Measurements from ENCODE around the gene CDAN1.
A peak's percentile ranks its signal among the peaks of the same experiment; 100 is the strongest.
"Not testable (repeated sequence)": the region's sequence is repeated elsewhere in the genome, so short reads cannot be mapped to it uniquely, and the experiment has no call there.

CDAN1 gene

GRCh38 chr15:42736793-42737528 is at the start of gene CDAN1:
TSS of gene CDAN1 (minus strand) at chr15:42737128. CDS start at chr15:42737102, 26 bp downstream.
- peak; percentile 82 for DNase-seq

- no peak for DNase-seq
These were observed 48.6 kb upstream of the CDAN1 start for GRCh38 chr15:42785569-42785968.

- no peak for DNase-seq
These were observed 47.8 kb upstream of the CDAN1 start for GRCh38 chr15:42784705-42785104.

GRCh38 chr15:42782716-42783115 is 45.8 kb upstream of the CDAN1 start:
- DNase-seq: no peak

- no peak for DNase-seq
These were observed 38.5 kb upstream of the CDAN1 start for GRCh38 chr15:42775416-42775815.

- no peak for DNase-seq
These were observed 36.0 kb upstream of the CDAN1 start for GRCh38 chr15:42772901-42773300.

- no peak for DNase-seq
These were observed 35.2 kb upstream of the CDAN1 start for GRCh38 chr15:42772144-42772543.

GRCh38 chr15:42766109-42766508 is 29.2 kb upstream of the CDAN1 start:
- DNase-seq: not testable (repeated sequence)

GRCh38 chr15:42764154-42764731 is 27.3 kb upstream of the CDAN1 start:
- DNase-seq: not testable (repeated sequence)

- not testable (repeated sequence) for DNase-seq
These were observed 24.9 kb upstream of the CDAN1 start for GRCh38 chr15:42761813-42762212.

GRCh38 chr15:42760759-42761158 is 23.8 kb upstream of the CDAN1 start:
- no peak for DNase-seq

GRCh38 chr15:42759093-42759492 is 22.2 kb upstream of the CDAN1 start:
- no peak for DNase-seq

GRCh38 chr15:42750306-42750705 is 13.4 kb upstream of the CDAN1 start:
- DNase-seq: no peak

- no peak for DNase-seq
These were observed 12.3 kb upstream of the CDAN1 start for GRCh38 chr15:42749266-42749665.

GRCh38 chr15:42744195-42744594 is 7.3 kb upstream of the CDAN1 start:
- DNase-seq: no peak

GRCh38 chr15:42742149-42742548 is 5.2 kb upstream of the CDAN1 start:
- no peak for DNase-seq

GRCh38 chr15:42741710-42742109 is 4.8 kb upstream of the CDAN1 start:
- DNase-seq: no peak

- no peak for DNase-seq
These were observed 801 bp upstream of the CDAN1 start for GRCh38 chr15:42737529-42738328.

- DNase-seq: no peak
These were observed 643 bp downstream of the CDAN1 start for GRCh38 chr15:42736178-42736792.

- DNase-seq: no peak
These were observed 1.4 kb downstream of the CDAN1 start for GRCh38 chr15:42735382-42736165.

- no peak for DNase-seq
These were observed 2.8 kb downstream of the CDAN1 start for GRCh38 chr15:42734076-42734672.

- DNase-seq: no peak
These were observed 3.9 kb downstream of the CDAN1 start for GRCh38 chr15:42733027-42733426.
